ENCODE measurements around the gene CSKMT. TPM values are rescaled to one million over a fixed set of nuclear protein-coding genes. Genes with fewer than 3 reads are reported as not detected.
"Not testable (repeated sequence)": the region's sequence is repeated elsewhere in the genome, so short reads cannot be mapped to it uniquely, and the experiment has no call there.

Gene CSKMT, protein sequence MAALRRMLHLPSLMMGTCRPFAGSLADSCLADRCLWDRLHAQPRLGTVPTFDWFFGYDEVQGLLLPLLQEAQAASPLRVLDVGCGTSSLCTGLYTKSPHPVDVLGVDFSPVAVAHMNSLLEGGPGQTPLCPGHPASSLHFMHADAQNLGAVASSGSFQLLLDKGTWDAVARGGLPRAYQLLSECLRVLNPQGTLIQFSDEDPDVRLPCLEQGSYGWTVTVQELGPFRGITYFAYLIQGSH
- total RNA-seq = 5.0 TPM
- 9.5 TPM for polyA plus RNA-seq

- peak; percentile 89 for DNase-seq (ENCODE audit: extremely low spot score)
- no peaks in the 10 kb centered on the region for H3K36me3 ChIP-seq (ENCODE audit: insufficient read depth)
- WGBS = under 1% methylated on average over 47 of the region's 47 CpGs
- H3K4me3 ChIP-seq (ENCODE audit: low read depth, low read length) = peak within 1 kb of the TSS; percentile 74
- H3K27ac ChIP-seq (ENCODE audit: low read depth) = peak within 1 kb of the TSS; percentile 93
- H3K4me1 ChIP-seq (ENCODE audit: insufficient read depth) = no peaks in the 10 kb centered on the region
These were observed at the start of gene CSKMT, which contains the start of gene C11orf98 for GRCh38 chr11:62665075-62665598. Gene CSKMT (plus strand): TSS chr11:62665312. CDS start chr11:62665880, 568 bp downstream. Gene C11orf98 (minus strand): TSS chr11:62665210. CDS start chr11:62665169, 41 bp downstream.

GRCh38 chr11:62615521-62615920, 49.6 kb upstream of the CSKMT start:
- Histone ChIP-seq H3K27ac (ENCODE audit: low read depth) (no peak overlapping the region), H3K4me3 (ENCODE audit: low read depth, low read length) (no peak overlapping the region), H3K36me3 (ENCODE audit: insufficient read depth) (no peaks in the 10 kb centered on the region), H3K4me1 (ENCODE audit: insufficient read depth) (no peaks in the 10 kb centered on the region)
- DNase-seq (ENCODE audit: extremely low spot score) = no peak
- WGBS = 89% methylated on average over 7 of the region's 7 CpGs

DNA sequence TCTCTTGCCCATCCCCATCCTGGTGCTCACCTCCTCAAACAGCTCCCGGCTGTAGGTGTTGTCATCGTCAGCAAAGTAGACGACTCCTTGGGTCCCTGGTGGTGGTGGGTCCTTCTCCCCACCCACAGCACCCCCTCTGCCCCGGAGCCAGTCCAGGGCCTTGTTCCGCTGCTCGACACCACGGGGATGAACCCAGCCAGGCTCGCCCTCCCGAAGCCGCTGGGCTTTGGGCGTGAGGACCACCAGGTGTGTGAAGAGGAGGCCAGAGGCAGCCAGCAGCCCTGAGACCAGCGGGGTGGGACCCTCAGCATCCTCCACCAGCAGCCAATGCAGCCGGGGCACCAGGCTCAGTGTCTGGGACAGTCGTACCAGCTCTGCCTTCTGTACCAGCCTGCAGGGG, 48.2 kb upstream of the CSKMT start:
- H3K4me1 ChIP-seq (ENCODE audit: insufficient read depth); H3K27ac ChIP-seq (ENCODE audit: low read depth); H3K4me3 ChIP-seq (ENCODE audit: low read depth, low read length); DNase-seq (ENCODE audit: extremely low spot score); H3K36me3 ChIP-seq (ENCODE audit: insufficient read depth): not testable (repeated sequence)
- 92% methylated on average over 14 of the region's 14 CpGs for WGBS

DNA sequence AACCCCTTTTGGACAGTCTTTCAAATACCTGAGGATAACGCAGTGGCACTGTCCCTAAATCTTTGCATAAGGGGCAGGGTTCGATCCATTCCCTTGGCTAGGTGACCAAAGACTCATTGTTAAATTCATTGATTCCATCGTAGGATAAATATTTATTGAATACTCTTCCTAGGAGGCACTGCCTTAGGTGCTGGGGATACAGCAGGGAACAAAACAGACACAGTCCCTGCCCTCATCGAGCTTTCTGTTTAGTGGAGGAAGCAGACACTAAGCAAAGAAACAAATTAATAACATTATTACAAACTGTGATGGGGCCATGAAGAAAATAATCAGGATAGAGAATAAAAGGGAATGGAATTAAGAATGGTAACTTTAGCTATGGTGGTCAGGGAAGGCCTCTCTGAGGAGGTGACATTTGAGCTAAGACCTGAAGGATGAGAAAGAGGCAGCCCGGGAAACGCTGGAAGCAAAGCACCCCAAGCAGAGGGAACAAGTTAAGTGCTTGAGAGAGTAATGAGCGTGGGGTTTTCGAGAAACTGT, 44.0 kb upstream of the CSKMT start:
- no peak for DNase-seq (ENCODE audit: extremely low spot score)
- Histone ChIP-seq H3K27ac (ENCODE audit: low read depth) (peak overlapping the region; percentile 81), H3K4me3 (ENCODE audit: low read depth, low read length) (peak overlapping the region; percentile 60), H3K4me1 (ENCODE audit: insufficient read depth) (no peaks in the 10 kb centered on the region), H3K36me3 (ENCODE audit: insufficient read depth) (peaks cover under 1% of the 10 kb centered on the region)
- 27% methylated on average over 8 of the region's 8 CpGs for WGBS

GRCh38 chr11:62621567-62622470, 43.3 kb upstream of the CSKMT start, which contains the start of gene B3GAT3:
Gene B3GAT3 (minus strand): TSS chr11:62621986. CDS start chr11:62621947, 39 bp downstream.
- Histone ChIP-seq H3K27ac (ENCODE audit: low read depth) (peak within 1 kb of the TSS; percentile 81), H3K36me3 (ENCODE audit: insufficient read depth) (peaks cover 4% of the 10 kb centered on the region), H3K4me1 (ENCODE audit: insufficient read depth) (no peaks in the 10 kb centered on the region), H3K4me3 (ENCODE audit: low read depth, low read length) (peak within 1 kb of the TSS; percentile 60)
- peak; percentile 92 for DNase-seq (ENCODE audit: extremely low spot score)
- 1% methylated on average over 77 of the region's 77 CpGs for WGBS

DNA sequence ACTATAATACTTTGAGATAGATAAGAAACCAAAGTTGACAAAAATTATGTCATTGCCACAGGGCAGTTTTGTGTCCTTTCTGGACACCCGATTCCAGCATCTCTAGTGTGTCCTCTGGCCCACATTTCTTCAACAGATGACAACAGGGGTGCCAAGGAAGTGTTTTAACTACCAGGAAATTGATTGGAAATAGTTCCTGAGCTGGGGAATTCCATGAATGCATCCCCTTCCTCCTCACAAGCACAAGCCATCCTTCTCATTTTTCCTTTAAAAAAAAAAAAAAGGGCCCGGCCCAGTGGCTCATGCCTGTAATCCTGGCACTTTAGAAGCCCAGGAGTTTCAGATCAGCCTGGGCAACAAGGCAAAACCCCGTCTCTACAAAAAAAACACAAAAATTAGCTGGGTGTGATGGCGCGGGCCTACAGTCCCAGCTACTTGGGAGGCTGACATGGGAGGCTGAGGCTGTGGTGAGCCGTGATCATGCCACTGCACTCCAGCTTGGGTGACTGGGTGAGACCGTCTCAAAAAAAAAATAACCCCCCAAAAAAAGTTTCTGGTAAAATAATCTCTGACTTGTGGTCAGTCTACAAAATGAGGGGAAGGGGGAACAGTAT, 42.5 kb upstream of the CSKMT start:
- Histone ChIP-seq H3K27ac (ENCODE audit: low read depth) (peak overlapping the region; percentile 41), H3K4me1 (ENCODE audit: insufficient read depth) (no peaks in the 10 kb centered on the region), H3K36me3 (ENCODE audit: insufficient read depth) (peaks cover 4% of the 10 kb centered on the region), H3K4me3 (ENCODE audit: low read depth, low read length) (no peak overlapping the region)
- no peak for DNase-seq (ENCODE audit: extremely low spot score)
- 84% methylated on average over 7 of the region's 7 CpGs for WGBS

- DNase-seq (ENCODE audit: extremely low spot score) = no peak
- Histone ChIP-seq H3K27ac (ENCODE audit: low read depth) (no peak overlapping the region), H3K36me3 (ENCODE audit: insufficient read depth) (peaks cover 17% of the 10 kb centered on the region), H3K4me3 (ENCODE audit: low read depth, low read length) (no peak overlapping the region), H3K4me1 (ENCODE audit: insufficient read depth) (no peaks in the 10 kb centered on the region)
- 83% methylated on average over 3 of the region's 3 CpGs for WGBS
These were observed 37.4 kb upstream of the CSKMT start for GRCh38 chr11:62627713-62628112.

DNA sequence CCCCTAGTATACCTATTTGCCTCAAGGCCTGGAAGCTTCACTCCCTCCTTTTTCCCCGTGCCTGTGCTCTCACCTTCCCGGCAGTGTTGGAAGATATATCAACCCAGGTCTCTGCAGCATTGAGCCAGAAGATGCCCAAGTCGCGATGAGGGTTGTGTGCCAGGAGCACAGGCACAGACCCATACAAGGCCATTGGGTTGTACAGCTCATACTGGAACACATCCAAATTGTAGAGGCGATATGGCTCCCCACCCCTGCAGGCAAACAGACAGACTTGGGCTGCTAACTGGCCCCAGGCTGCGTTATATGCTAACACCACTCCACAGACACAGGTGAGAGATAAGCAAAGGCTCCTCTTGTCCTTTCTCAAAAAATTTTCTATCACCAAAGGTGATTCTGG, 32.6 kb upstream of the CSKMT start:
- H3K36me3 ChIP-seq (ENCODE audit: insufficient read depth) = peaks cover 22% of the 10 kb centered on the region
- no peaks in the 10 kb centered on the region for H3K4me1 ChIP-seq (ENCODE audit: insufficient read depth)
- H3K27ac ChIP-seq (ENCODE audit: low read depth) = no peak overlapping the region
- no peak for DNase-seq (ENCODE audit: extremely low spot score)
- WGBS = 80% methylated on average over 6 of the region's 6 CpGs
- no peak overlapping the region for H3K4me3 ChIP-seq (ENCODE audit: low read depth, low read length)

DNA sequence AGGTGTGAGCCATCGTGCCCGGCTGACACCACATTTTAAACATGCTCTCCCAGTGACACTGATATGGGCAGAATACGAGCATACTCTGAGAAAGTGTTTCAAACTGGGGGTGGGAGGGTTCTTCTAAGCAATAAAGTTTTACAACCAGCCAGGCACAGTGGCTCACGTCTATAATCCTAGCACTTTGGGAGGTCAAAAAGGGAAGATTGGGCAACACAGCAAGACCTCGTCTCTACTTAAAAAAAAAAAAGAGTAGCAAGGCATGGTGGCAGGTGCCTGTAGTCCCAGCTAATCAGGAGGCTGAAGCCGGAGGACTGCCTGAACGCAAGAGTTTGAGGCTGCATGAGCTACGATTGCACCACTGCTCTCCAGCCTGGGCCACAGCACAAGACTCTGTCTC, 20.9 kb upstream of the CSKMT start:
- no peaks in the 10 kb centered on the region for H3K36me3 ChIP-seq (ENCODE audit: insufficient read depth)
- WGBS = 75% methylated on average over 8 of the region's 8 CpGs
- H3K4me3 ChIP-seq (ENCODE audit: low read depth, low read length) = no peak overlapping the region
- peaks cover 3% of the 10 kb centered on the region for H3K4me1 ChIP-seq (ENCODE audit: insufficient read depth)
- DNase-seq (ENCODE audit: extremely low spot score) = no peak
- no peak overlapping the region for H3K27ac ChIP-seq (ENCODE audit: low read depth)

- 12% methylated on average over 11 of the region's 11 CpGs for WGBS
- H3K4me1 ChIP-seq (ENCODE audit: insufficient read depth) = peaks cover 3% of the 10 kb centered on the region
- H3K27ac ChIP-seq (ENCODE audit: low read depth) = no peak overlapping the region
- H3K36me3 ChIP-seq (ENCODE audit: insufficient read depth) = no peaks in the 10 kb centered on the region
- no peak for DNase-seq (ENCODE audit: extremely low spot score)
- peak overlapping the region; percentile 93 for H3K4me3 ChIP-seq (ENCODE audit: low read depth, low read length)
These were observed 19.5 kb upstream of the CSKMT start for GRCh38 chr11:62645671-62645945.

DNA sequence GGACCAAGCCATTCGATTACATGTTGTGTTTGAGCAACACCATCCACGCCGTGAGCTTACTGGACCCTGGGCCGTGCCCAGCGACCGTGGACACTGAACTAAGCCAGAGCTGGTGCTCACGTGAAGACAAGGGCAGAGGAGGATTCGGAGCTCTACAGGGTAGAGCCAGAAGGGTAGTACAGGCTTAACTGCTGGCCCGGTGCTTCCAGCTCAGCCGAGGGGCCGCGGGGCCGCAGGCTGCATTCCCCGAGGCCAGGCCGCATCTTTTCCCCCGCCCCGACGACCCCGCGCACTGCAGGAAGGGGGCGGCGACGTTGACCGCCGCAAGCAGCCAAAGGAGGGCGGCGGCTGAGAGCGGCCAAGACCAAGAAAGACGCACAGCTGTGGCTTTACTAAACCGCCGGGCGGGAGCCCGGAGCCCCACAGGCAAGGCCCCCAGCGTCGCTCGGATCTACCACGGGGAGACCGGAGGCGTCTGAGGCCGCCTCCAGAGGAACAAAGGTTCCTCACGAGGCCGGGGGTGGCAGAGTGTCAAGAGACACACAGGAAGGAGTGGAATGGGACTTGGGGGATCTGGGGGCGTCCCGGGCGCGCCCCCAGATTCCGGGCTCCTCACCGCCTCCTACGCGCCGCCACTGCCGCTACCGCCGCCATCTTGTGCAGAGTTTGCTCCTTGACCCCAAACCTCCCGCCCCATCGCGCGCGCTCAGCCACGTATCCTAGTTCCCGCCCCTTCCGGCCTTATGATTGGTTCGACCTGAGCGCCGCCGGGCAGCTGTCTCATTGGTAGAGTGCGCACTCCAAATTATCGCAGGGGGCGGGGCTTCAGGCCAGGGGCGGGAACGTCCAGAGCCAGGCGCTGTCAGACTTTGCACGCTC, 18.9 kb upstream of the CSKMT start, which contains the start of gene GANAB:
Gene GANAB, minus strand, starts transcription at position 668 of the 879 bp plus-strand sequence. Its CDS starts 14 bp downstream, at position 654.
- Histone ChIP-seq H3K27ac (ENCODE audit: low read depth) (peak within 1 kb of the TSS; percentile 93), H3K4me1 (ENCODE audit: insufficient read depth) (peaks cover 3% of the 10 kb centered on the region), H3K4me3 (ENCODE audit: low read depth, low read length) (peak within 1 kb of the TSS; percentile 93), H3K36me3 (ENCODE audit: insufficient read depth) (no peaks in the 10 kb centered on the region)
- DNase-seq (ENCODE audit: extremely low spot score) = peak; percentile 98
- WGBS = under 1% methylated on average over 73 of the region's 73 CpGs

DNA sequence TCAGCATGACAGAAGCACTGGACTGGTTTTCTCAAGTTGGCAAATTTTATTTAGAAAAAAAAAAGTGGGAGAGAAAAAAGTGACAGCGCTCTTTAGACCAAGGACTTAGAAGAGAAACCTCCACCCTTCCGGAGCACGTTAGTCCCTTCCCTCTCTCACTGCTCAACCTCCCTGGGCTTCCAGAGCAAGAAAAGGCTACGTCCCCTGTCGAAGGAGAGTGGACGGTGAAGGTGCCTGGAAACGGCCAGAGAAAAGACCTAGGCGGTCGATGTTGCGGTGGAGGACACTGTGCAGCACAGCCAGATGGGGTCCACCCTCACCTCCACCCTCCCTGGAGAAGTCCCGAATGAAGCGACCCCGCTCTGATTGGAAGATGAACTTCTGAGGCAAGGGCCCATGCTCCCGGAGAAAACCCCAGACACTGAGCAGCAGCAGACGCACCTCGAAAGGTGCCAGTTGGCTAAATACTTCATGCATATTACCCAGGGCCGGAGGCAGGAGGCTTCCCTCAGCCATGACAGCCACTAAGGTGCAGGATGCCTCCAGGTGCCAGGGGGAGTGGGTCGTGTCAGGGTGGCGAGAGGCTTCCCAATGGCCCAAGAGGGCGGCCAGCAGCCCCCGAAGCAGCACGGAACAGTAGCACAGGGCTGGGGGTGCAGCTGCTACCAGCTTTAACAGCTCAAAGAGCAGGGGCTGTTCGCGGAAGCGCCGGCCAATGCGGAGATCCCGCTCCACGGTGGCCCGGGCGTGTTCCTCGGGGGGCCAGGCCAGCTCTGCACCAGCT, 18.1 kb upstream of the CSKMT start:
- H3K4me3 ChIP-seq (ENCODE audit: low read depth, low read length) = no peak overlapping the region
- no peak for DNase-seq (ENCODE audit: extremely low spot score)
- H3K27ac ChIP-seq (ENCODE audit: low read depth) = no peak overlapping the region
- 61% methylated on average over 32 of the region's 32 CpGs for WGBS
- H3K36me3 ChIP-seq (ENCODE audit: insufficient read depth) = no peaks in the 10 kb centered on the region
- H3K4me1 ChIP-seq (ENCODE audit: insufficient read depth) = peaks cover 3% of the 10 kb centered on the region
